IMR-90 (cell line): ENCODE results near the gene TCFL5. TPM values are rescaled to one million over a fixed set of nuclear protein-coding genes. Genes with fewer than 3 reads are reported as not detected.

ENCODE experiments used
- ATAC-seq: fragments of 200-7000 bp; cut with Tn5 transposase; 2 replicates; pipeline ENCODE4 v1.9.1; 2020; ENCODE audit warnings: low read depth, mild to moderate bottlenecking, moderate library complexity
- BruUV-seq: library from RNA; stranded (reverse); fragments of 400-500 nt; replicated peaks from 2 replicates; lab custom pipeline; 2021; lab: Mats Ljungman, UMichigan
- CTCF ChIA-PET: fragments of 300-600 bp; formaldehyde crosslinking; extraction: SDS; loops from one replicate; lab custom pipeline; 2021; ENCODE audit warnings: antibody characterized with exemption; lab: Yijun Ruan, JAX
- POLR2A ChIA-PET: fragments of 300-600 bp; sonication (Branson Sonifier 250); formaldehyde crosslinking; loops from one replicate; lab custom pipeline; 2022; ENCODE audit warnings: antibody characterized with exemption; ENCODE audit not compliant: unreplicated experiment; lab: Charles Lee
- DNase-seq: peaks from one replicate; pipeline ENCODE4 v3.0.0; 2013
- H2AFZ ChIP-seq: replicated peaks from 2 replicates; pipeline ENCODE3; 2013; ENCODE audit warnings: low read length, mild to moderate bottlenecking; ENCODE audit not compliant: poor library complexity
- H2AK5ac ChIP-seq: 2 replicates; pipeline ENCODE4 v1.6.1; 2013; ENCODE audit warnings: low read depth, low read length, inconsistent platforms
- H2AK9ac ChIP-seq: replicated peaks from 2 replicates; pipeline ENCODE3; 2013; ENCODE audit warnings: mild to moderate bottlenecking, low read depth, low read length, moderate library complexity; ENCODE audit not compliant: poor library complexity
- H2BK120ac ChIP-seq: 2 replicates; pipeline ENCODE4 v1.6.1; 2013; ENCODE audit warnings: low read depth, low read length, inconsistent platforms
- H2BK15ac ChIP-seq: 3 replicates; pipeline ENCODE4 v1.6.1; 2013; ENCODE audit warnings: low read depth, low read length, inconsistent platforms
- H2BK20ac ChIP-seq: 2 replicates; pipeline ENCODE4 v1.6.1; 2013; ENCODE audit warnings: low read depth, mild to moderate bottlenecking, inconsistent platforms, low read length, moderate library complexity
- H2BK5ac ChIP-seq: 2 replicates; pipeline ENCODE4 v1.6.1; 2013; ENCODE audit warnings: mild to moderate bottlenecking, low read depth, low read length, inconsistent platforms; ENCODE audit not compliant: poor library complexity, severe bottlenecking
- H3K14ac ChIP-seq: replicated peaks from 2 replicates; pipeline ENCODE4 v1.6.1; 2013; ENCODE audit warnings: low read depth, low read length, inconsistent platforms
- H3K18ac ChIP-seq: 2 replicates; pipeline ENCODE4 v1.6.1; 2013; ENCODE audit warnings: low read depth, low read length, control low read depth
- H3K23ac ChIP-seq: 2 replicates; pipeline ENCODE4 v1.6.1; 2013; ENCODE audit warnings: low read depth, low read length, inconsistent platforms
- H3K27ac ChIP-seq: 2 replicates; pipeline ENCODE4 v1.5.1; 2013; ENCODE audit warnings: mild to moderate bottlenecking, control low read depth, low read length; ENCODE audit not compliant: insufficient read depth
- H3K27me3 ChIP-seq: 2 replicates; pipeline ENCODE4 v1.6.1; 2013; ENCODE audit warnings: low read length; ENCODE audit not compliant: control insufficient read depth, insufficient read depth
- H3K36me3 ChIP-seq: 2 replicates; pipeline ENCODE4 v1.6.1; 2013; ENCODE audit warnings: low read length, mixed read lengths; ENCODE audit not compliant: control insufficient read depth, insufficient read depth
- H3K4ac ChIP-seq: 2 replicates; pipeline ENCODE4 v1.6.1; 2013; ENCODE audit warnings: low read depth, low read length, inconsistent platforms
- H3K4me1 ChIP-seq: 2 replicates; pipeline ENCODE4 v1.6.1; 2013; ENCODE audit warnings: low read length, mixed read lengths; ENCODE audit not compliant: control insufficient read depth, insufficient read depth
- H3K4me2 ChIP-seq: 2 replicates; pipeline ENCODE4 v1.6.1; 2013; ENCODE audit warnings: low read depth, mild to moderate bottlenecking, control low read depth, low read length, moderate library complexity
- H3K4me3 ChIP-seq: 2 replicates; pipeline ENCODE4 v1.5.1; 2013; ENCODE audit warnings: low read depth, mild to moderate bottlenecking, control low read depth, low read length, moderate library complexity; ENCODE audit not compliant: insufficient read depth
- H3K56ac ChIP-seq: 2 replicates; pipeline ENCODE4 v1.6.1; 2013; ENCODE audit warnings: low read length, inconsistent platforms; ENCODE audit not compliant: insufficient read depth; ENCODE audit errors: extremely low read depth
- H3K79me1 ChIP-seq, 2 experiments: 2 replicates each; pipeline ENCODE4 v1.6.1; 2013; ENCODE audit warnings: low read length in 2 of 2, inconsistent platforms in 1 of 2, low read depth in 1 of 2
- H3K9ac ChIP-seq: 2 replicates; pipeline ENCODE4 v1.6.1; 2013; ENCODE audit warnings: low read depth, low read length, control low read depth
- H3K9me1 ChIP-seq: 2 replicates; pipeline ENCODE4 v1.6.1; 2013; ENCODE audit warnings: low read length, inconsistent platforms; ENCODE audit not compliant: insufficient read depth
- H3K9me3 ChIP-seq: 2 replicates; pipeline ENCODE4 v1.6.1; 2013; ENCODE audit warnings: low read length; ENCODE audit not compliant: control insufficient read depth, insufficient read depth
- H4K20me1 ChIP-seq: 2 replicates; pipeline ENCODE4 v1.6.1; 2013; ENCODE audit warnings: low read length, inconsistent platforms; ENCODE audit not compliant: insufficient read depth
- H4K5ac ChIP-seq: 2 replicates; pipeline ENCODE4 v1.6.1; 2013; ENCODE audit warnings: mild to moderate bottlenecking, low read depth, low read length, control low read depth
- H4K8ac ChIP-seq, 2 experiments: 2 replicates each; pipeline ENCODE4 v1.6.1; 2013; ENCODE audit warnings: low read depth in 2 of 2, low read length in 2 of 2, control low read depth in 1 of 2, inconsistent platforms in 1 of 2
- H4K91ac ChIP-seq: 2 replicates; pipeline ENCODE4 v1.6.1; 2013; ENCODE audit warnings: low read depth, low read length, inconsistent platforms; ENCODE audit not compliant: insufficient read depth
- CHD1 ChIP-seq: IDR thresholded peaks from 2 replicates; pipeline ENCODE4 v1.6.1; 2012; ENCODE audit warnings: low read depth, low read length, improper control_type of control experiment
- RCOR1 ChIP-seq: IDR thresholded peaks from 2 replicates; pipeline ENCODE4 v1.6.1; 2012; ENCODE audit warnings: mild to moderate bottlenecking, low read length, improper control_type of control experiment; ENCODE audit not compliant: insufficient replicate concordance
- WGBS, 2 experiments: methylation state at CpG; one replicate each; pipeline versions ENCODE4 v1.1.5 to v1.1.7; 2013; ENCODE audit warnings: missing lambda C conversion rate in 2 of 2; ENCODE audit not compliant: insufficient read length in 1 of 2; ENCODE audit errors: extremely low coverage in 2 of 2; 5-methylcytosine and 5-hydroxymethylcytosine counted together
- dilution Hi-C: fragments of 300-500 bp; cut with HindIII; formaldehyde crosslinking; loops from one replicate; pipeline ENCODE4 v1.14.3; 2018; ENCODE audit warnings: low sequenced_read_pairs; ENCODE audit not compliant: unreplicated experiment
- in situ Hi-C: fragments of 300-500 bp; cut with MboI; formaldehyde crosslinking; loops from 3 replicates; pipeline ENCODE4 v1.14.3; 2019; ENCODE audit warnings: low sequenced_read_pairs, inconsistent platforms, mixed read lengths
- intact Hi-C: fragments of 100-400 bp; cut with micrococcal nuclease; formaldehyde crosslinking; loops from 2 replicates; pipeline ENCODE4 v1.10.0; 2022
- polyA plus RNA-seq, 3 experiments: library from polyadenylated mRNA; depleted of rRNA; stranded (reverse); fragments of >200 nt; gene quantifications; 2 replicates each; pipeline ENCODE4 v1.2.3, GENCODE V29; 2012; ENCODE audit warnings: low replicate concordance in 1 of 3
- total RNA-seq: library from RNA; depleted of rRNA; stranded (reverse); fragments of >200 nt; gene quantifications from 2 replicates; pipeline ENCODE4 v1.2.3, GENCODE V29; 2012

TCFL5 gene
- total and polyA plus RNA-seq, 2 of the 4 experiments (the other 2 are of a cell fraction) = 6.0 to 8.2 TPM

- H3K9me1 ChIP-seq = peaks cover 15% of the 10 kb centered on the region
- no peak overlapping the region for H2BK15ac ChIP-seq
- no peak overlapping the region for H2BK20ac ChIP-seq
- no peak overlapping the region for H2AK5ac ChIP-seq
- no peak overlapping the region for H3K14ac ChIP-seq
- H2AK9ac ChIP-seq = no peak overlapping the region
- H4K91ac ChIP-seq = no peak overlapping the region
- H2AFZ ChIP-seq = no peak overlapping the region
- intact Hi-C loops (no loop called here), in situ Hi-C loops (no loop called here), dilution Hi-C loops (no loop called here)
- H3K18ac ChIP-seq = no peak overlapping the region
- no peak overlapping the region for H2BK120ac ChIP-seq
- POLR2A ChIA-PET = no interaction called here
- H3K56ac ChIP-seq = no peak overlapping the region
- no peak overlapping the region for H2BK5ac ChIP-seq
- ATAC-seq (no peak), DNase-seq (no peak)
- no peak overlapping the region for H3K4me3 ChIP-seq
- H4K20me1 ChIP-seq = peaks cover 93% of the 10 kb centered on the region
- peaks cover 15% of the 10 kb centered on the region for H3K4me1 ChIP-seq
- H3K27ac ChIP-seq = no peak overlapping the region
- TF ChIP-seq RCOR1 = no peak
- no peak for TF ChIP-seq CHD1
- no peak overlapping the region for H3K4ac ChIP-seq
- H3K9ac ChIP-seq = no peak overlapping the region
- 93% methylated on average over 2 of the region's 11 CpGs; no CpG with 5 or more reads in 1 of the 2 experiments for WGBS, 2 experiments
- no peak overlapping the region for H4K8ac ChIP-seq
- H3K4me2 ChIP-seq = no peak overlapping the region
- H3K23ac ChIP-seq = no peak overlapping the region
- no peaks in the 10 kb centered on the region for H3K9me3 ChIP-seq
- H3K36me3 ChIP-seq = peaks cover 69% of the 10 kb centered on the region
- peaks cover 35 to 94% of the 10 kb centered on the region in 2 experiments for H3K79me1 ChIP-seq
- H3K27me3 ChIP-seq = no peaks in the 10 kb centered on the region
- CTCF ChIA-PET = no interaction called here
- H4K5ac ChIP-seq = no peak overlapping the region
- no TSS peak for BruUV-seq
These were observed 48.7 kb upstream of the TCFL5 start for GRCh38 chr20:62910217-62910766.
